T-helper 2 cell treated with Interferon-gamma antibody and Interleukin-4, amounts not matched to agents 5 μg/mL and 100 μg/mL, for 36 hours (primary cell): ENCODE results near the gene JAZF1.
"Not testable (repeated sequence)": the region's sequence is repeated elsewhere in the genome, so short reads cannot be mapped to it uniquely, and the experiment has no call there.

Experiments used
- DNase-seq: peaks from one replicate; pipeline ENCODE4 v3.0.0; 2021; ENCODE audit warnings: low spot score
- H3K27ac Mint-ChIP-seq: one replicate; pipeline ENCODE4 v1.8.0; 2021; ENCODE audit warnings: mild to moderate bottlenecking, mixed read lengths
- H3K27me3 Mint-ChIP-seq: one replicate; pipeline ENCODE4 v1.8.0; 2021; ENCODE audit warnings: low read depth, mixed read lengths
- H3K36me3 Mint-ChIP-seq: one replicate; pipeline ENCODE4 v1.8.0; 2021; ENCODE audit warnings: low read depth, mixed read lengths
- H3K4me1 Mint-ChIP-seq: one replicate; pipeline ENCODE4 v1.8.0; 2021; ENCODE audit warnings: low read depth, mixed read lengths
- H3K4me3 Mint-ChIP-seq: one replicate; pipeline ENCODE4 v1.8.0; 2022; ENCODE audit warnings: mild to moderate bottlenecking, moderate library complexity, mixed read lengths
- H3K9me3 Mint-ChIP-seq: one replicate; pipeline ENCODE4 v1.8.0; 2021; ENCODE audit warnings: mixed read lengths

JAZF1 gene

DNA sequence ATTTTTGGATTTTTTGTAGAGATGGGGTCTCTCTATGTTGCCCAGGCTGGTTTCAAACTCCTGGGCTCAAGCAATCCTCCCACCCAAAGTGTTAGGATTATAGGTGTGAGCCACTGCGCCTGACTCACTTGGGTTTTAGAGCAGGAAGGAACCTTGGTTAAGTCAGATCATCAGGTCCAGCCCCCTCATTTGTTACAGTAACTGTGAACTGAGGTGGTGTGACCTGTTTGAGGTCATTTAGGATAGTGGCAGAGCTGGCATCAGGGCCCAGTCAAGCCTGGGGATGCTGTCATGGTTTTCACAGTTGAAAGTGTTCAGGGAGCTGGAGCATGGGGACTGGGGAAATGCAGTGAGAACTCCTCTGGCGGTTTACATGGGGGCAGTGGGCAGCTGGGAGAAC is 281.0 kb downstream of the JAZF1 start:
- DNase-seq = peak; percentile 30
- no peaks in the 10 kb centered on the region for H3K9me3 Mint-ChIP-seq
- H3K4me1 Mint-ChIP-seq = peaks cover 37% of the 10 kb centered on the region
- H3K36me3 Mint-ChIP-seq = no peaks in the 10 kb centered on the region
- peak overlapping the region; percentile 26 for H3K27ac Mint-ChIP-seq
- H3K4me3 Mint-ChIP-seq = peak overlapping the region; percentile 50
- peaks cover 22% of the 10 kb centered on the region for H3K27me3 Mint-ChIP-seq

DNA sequence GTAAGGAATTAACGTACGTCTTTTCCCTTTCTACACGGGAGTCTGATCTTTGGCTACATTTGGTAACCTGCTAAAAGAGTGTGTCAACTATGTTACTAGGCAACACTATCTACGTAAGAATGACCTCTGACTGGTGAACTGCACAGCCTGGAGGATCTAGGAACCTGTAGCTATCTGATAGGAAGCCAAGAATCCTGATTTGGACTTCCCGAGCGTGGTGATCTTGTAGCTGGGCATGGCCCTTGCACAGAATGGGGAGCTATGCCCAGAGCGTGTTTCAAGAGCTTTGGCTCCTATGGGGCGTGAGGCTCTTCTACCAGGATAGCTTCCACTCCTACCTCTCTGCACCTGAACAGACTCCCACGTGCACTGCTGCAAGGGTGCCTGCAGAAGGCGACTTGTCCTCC is 283.2 kb downstream of the JAZF1 start:
- H3K9me3 Mint-ChIP-seq = no peaks in the 10 kb centered on the region
- no peak for DNase-seq
- H3K4me1 Mint-ChIP-seq = peaks cover 37% of the 10 kb centered on the region
- no peak overlapping the region for H3K27ac Mint-ChIP-seq
- peaks cover 25% of the 10 kb centered on the region for H3K27me3 Mint-ChIP-seq
- H3K36me3 Mint-ChIP-seq = no peaks in the 10 kb centered on the region
- no peak overlapping the region for H3K4me3 Mint-ChIP-seq

DNA sequence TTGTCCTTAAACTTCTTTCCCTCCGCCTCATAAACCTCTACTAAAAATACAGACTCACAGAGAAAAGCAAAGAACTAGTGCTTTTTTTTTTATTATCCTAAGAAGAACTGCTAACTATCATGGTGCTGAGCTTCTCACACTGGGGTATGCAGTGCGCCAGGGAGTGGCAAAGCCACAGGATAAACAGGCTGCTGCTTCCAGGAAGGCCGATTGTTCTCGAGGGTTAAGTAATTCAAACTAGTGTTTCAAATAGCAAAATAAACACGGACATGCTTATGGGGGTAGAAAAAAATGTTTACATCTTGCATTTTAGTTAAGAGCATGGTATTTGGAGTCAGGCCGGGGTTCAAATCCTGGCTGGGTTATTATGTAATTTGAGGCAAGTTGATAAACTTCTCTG is 283.6 kb downstream of the JAZF1 start:
- Mint-ChIP-seq H3K36me3 (no peaks in the 10 kb centered on the region), H3K4me3 (no peak overlapping the region), H3K9me3 (no peaks in the 10 kb centered on the region), H3K27me3 (peaks cover 27% of the 10 kb centered on the region), H3K4me1 (peaks cover 37% of the 10 kb centered on the region), H3K27ac (no peak overlapping the region)
- no peak for DNase-seq

DNA sequence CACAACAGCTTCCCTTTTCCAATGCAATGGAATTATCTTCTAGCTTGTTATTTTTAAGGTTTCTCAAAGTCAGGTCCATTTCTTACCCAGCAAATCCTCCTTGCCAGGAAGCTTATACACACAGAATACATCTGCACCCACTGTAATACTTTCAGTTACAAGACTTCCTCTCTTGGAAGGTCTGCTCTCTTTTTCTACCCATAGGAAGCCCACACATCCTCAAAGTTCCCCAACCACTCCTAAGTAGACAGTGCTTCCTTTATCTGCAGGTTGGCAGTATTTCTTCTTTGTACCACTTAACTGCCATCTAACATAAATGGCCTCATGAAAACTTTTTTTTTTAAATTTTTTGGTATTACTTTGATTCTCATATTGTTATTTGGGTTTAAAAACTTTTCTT is 285.0 kb downstream of the JAZF1 start:
- H3K27ac Mint-ChIP-seq = no peak overlapping the region

GRCh38 chr7:27890205-27890849 is 290.3 kb downstream of the JAZF1 start:
- Mint-ChIP-seq H3K27me3 (peaks cover 22% of the 10 kb centered on the region), H3K36me3 (no peaks in the 10 kb centered on the region), H3K27ac (no peak overlapping the region), H3K4me3 (no peak overlapping the region), H3K4me1 (peaks cover 5% of the 10 kb centered on the region), H3K9me3 (no peaks in the 10 kb centered on the region)
- DNase-seq = no peak

More for the DNA sequence above, 285.0 kb downstream of the JAZF1 start:
- Mint-ChIP-seq H3K4me3 (no peak overlapping the region), H3K4me1 (peaks cover 25% of the 10 kb centered on the region), H3K27me3 (peaks cover 33% of the 10 kb centered on the region), H3K36me3 (no peaks in the 10 kb centered on the region), H3K9me3 (no peaks in the 10 kb centered on the region)
- no peak for DNase-seq

- no peak overlapping the region for H3K4me3 Mint-ChIP-seq
- peaks cover 23% of the 10 kb centered on the region for H3K27me3 Mint-ChIP-seq
- no peak for DNase-seq
- H3K4me1 Mint-ChIP-seq = peaks cover 5% of the 10 kb centered on the region
- H3K9me3 Mint-ChIP-seq = no peaks in the 10 kb centered on the region
- H3K27ac Mint-ChIP-seq = no peak overlapping the region
- no peaks in the 10 kb centered on the region for H3K36me3 Mint-ChIP-seq
Measured at GRCh38 chr7:27889800-27890199, 290.8 kb downstream of the JAZF1 start.

DNA sequence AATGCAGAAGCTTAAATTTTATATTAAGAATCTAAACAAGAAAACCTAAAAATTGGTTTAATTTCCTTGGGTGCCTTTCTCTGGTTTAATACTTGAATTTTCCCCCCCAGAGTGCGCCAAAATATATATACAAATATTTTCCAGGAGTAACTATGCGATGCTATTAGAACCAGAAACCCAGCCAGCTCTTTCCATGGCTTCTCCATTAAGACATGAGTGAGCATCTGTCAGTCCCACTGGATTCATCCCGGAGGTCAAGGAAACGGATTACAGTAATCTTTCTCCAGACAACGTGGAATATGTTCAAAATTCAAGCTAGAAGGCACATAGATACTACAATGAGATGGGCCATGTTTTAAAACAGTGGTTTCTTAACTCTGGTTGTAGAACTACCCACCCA is 291.9 kb downstream of the JAZF1 start:
- no peaks in the 10 kb centered on the region for H3K36me3 Mint-ChIP-seq
- DNase-seq = no peak
- no peak overlapping the region for H3K27ac Mint-ChIP-seq
- H3K9me3 Mint-ChIP-seq = no peaks in the 10 kb centered on the region
- no peak overlapping the region for H3K4me3 Mint-ChIP-seq
- peaks cover 20% of the 10 kb centered on the region for H3K27me3 Mint-ChIP-seq
- peaks cover 5% of the 10 kb centered on the region for H3K4me1 Mint-ChIP-seq

DNA sequence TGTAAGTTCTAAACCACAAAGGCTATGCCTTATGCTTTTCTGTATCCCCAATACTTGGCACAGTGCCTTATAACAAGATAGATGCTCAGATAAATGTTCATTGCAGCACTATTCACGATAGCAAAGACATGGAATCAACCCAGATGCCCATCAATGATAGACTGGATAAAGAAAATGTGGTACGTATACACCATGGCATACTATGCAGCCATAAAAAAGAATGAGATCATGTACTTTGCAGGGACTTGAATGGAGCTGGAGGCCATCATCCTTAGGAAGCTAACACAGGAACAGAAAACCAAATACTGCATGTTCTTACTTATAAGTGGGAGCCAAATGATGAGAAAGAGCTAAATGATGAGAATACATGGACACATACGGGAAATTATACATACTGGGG is 293.9 kb downstream of the JAZF1 start:
- not testable (repeated sequence) for H3K4me3 Mint-ChIP-seq, H3K4me1 Mint-ChIP-seq, H3K27ac Mint-ChIP-seq, H3K36me3 Mint-ChIP-seq, DNase-seq, H3K9me3 Mint-ChIP-seq
- H3K27me3 Mint-ChIP-seq = peaks cover 17% of the 10 kb centered on the region

DNA sequence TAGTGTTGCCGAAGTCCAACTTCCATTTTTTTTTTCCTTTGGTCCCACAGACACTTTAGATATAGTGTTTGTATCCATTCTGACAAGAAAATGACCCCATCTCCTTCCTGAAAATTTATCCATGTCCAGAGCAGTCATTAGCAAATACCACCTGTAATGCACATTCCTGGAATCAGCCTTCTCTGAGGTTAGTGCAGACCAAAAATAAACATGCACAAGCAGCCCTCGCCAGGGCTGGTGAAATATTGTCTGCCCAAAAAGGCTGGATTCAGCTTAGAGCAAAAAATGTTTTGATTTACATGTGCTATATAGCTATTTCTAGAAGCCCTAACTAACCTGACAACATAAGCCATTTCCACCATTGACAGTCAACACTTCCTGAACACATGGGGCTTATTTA is 294.9 kb downstream of the JAZF1 start:
- Mint-ChIP-seq H3K4me3 (no peak overlapping the region), H3K4me1 (peaks cover 5% of the 10 kb centered on the region), H3K27ac (no peak overlapping the region), H3K9me3 (no peaks in the 10 kb centered on the region), H3K27me3 (peaks cover 14% of the 10 kb centered on the region), H3K36me3 (no peaks in the 10 kb centered on the region)
- DNase-seq = no peak

- Mint-ChIP-seq H3K4me1 (no peaks in the 10 kb centered on the region), H3K27ac (no peak overlapping the region), H3K9me3 (no peaks in the 10 kb centered on the region), H3K4me3 (no peak overlapping the region), H3K27me3 (peaks cover 14% of the 10 kb centered on the region), H3K36me3 (no peaks in the 10 kb centered on the region)
- DNase-seq = no peak
Measured at GRCh38 chr7:27883696-27884095, 296.9 kb downstream of the JAZF1 start.

DNA sequence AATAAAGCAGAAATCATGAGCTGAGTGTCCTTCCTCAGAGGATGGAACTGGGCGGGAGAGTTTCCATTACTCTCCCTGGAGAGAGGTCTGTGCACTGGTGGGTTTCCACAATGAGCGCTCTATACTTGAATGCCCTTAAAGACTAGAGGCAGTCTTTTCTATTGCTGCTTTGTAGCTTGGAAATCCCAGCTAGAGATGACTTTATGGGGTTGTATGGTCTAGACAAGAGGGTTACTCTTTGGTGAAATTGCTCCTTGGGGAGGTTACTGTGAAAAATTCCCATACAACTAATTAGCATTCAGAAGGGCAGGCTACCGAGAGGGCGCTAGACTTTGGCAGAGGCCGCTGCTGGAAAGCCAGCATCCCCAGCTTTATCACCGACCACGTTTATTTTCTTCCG is 303.8 kb downstream of the JAZF1 start:
- no peak for DNase-seq
- H3K36me3 Mint-ChIP-seq = no peaks in the 10 kb centered on the region
- no peak overlapping the region for H3K27ac Mint-ChIP-seq
- no peak overlapping the region for H3K4me3 Mint-ChIP-seq
- peaks cover 5% of the 10 kb centered on the region for H3K27me3 Mint-ChIP-seq
- H3K4me1 Mint-ChIP-seq = no peaks in the 10 kb centered on the region
- H3K9me3 Mint-ChIP-seq = no peaks in the 10 kb centered on the region

DNA sequence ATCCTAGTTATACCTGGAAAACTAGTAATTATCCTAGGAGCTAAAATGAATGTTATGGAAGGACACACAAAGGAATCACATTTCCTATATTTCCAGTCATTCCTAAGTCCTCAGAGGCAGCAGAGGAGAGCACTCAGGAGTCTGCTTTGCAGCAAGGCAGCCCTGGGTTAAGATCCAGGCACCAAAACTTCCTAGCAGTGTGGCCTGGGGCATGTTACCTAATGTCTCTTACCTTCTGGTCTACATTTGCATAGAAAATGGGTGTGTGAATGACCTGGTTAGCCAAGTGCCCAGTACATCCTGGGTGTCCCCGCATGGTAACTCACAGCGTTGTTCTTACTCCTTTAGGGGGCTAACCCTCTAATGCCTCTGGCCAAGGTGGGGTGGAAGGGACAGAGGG is 304.8 kb downstream of the JAZF1 start:
- no peak for DNase-seq
- Mint-ChIP-seq H3K27ac (no peak overlapping the region), H3K4me3 (no peak overlapping the region), H3K4me1 (no peaks in the 10 kb centered on the region), H3K9me3 (no peaks in the 10 kb centered on the region), H3K36me3 (no peaks in the 10 kb centered on the region), H3K27me3 (peaks cover 5% of the 10 kb centered on the region)

- DNase-seq = no peak
- Mint-ChIP-seq H3K27me3 (peaks cover 5% of the 10 kb centered on the region), H3K4me1 (no peaks in the 10 kb centered on the region), H3K36me3 (no peaks in the 10 kb centered on the region), H3K4me3 (no peak overlapping the region), H3K9me3 (no peaks in the 10 kb centered on the region), H3K27ac (no peak overlapping the region)
Measured at GRCh38 chr7:27875061-27875460, 305.5 kb downstream of the JAZF1 start.

DNA sequence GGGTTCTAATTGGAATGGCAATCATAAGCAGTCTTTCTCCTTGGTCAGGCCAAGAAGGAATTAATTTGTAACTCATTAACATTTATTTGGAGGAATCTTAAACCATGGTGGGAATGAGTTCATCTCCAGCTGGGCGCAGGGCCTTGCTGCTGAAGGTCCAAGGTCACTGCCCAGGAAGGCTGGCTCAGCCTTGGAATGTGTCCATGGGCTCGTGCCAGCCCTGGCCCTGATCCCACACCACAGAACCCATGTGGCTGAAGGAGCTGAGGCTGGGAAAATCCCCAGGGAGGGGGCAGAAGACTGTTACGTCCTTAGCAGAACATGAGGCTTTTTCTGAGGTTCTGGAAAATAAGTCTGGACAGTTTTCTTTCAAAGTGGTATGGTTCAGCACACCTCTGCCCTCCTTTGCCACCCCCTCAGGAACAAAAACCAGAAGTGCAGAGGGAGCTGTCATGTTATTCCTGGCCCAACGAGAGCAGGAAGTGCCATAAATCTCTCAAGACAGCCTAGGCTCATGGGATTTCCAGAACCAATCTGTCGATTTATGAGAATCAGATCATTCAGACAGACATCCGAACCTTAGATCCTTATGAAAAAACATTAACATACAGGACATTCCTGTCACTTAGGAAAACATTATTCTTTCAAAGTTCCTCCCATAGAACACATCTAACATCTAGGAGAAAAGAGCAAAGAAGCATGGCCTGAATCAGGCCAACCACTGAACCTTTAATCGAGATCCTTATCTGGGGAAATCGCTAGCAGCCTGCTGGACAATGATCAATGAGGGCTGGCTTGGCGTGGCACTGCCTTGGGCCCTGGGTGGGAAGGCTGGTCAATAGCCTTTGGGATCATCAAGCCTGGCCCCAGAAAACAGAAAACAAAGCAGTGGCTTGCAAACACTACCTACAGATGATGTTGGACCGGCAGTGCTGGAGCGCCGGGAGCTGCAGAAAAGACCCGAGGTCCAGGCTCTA is 306.3 kb downstream of the JAZF1 start:
- no peak for DNase-seq
- Mint-ChIP-seq H3K36me3 (no peaks in the 10 kb centered on the region), H3K9me3 (no peaks in the 10 kb centered on the region), H3K27ac (no peak overlapping the region), H3K27me3 (peaks cover 5% of the 10 kb centered on the region), H3K4me3 (no peak overlapping the region), H3K4me1 (no peaks in the 10 kb centered on the region)
